Globus pallidus (tissue), 1 donor: ENCODE measurements around the gene IRGC.
A peak's percentile ranks its signal among the peaks of the same experiment; 100 is the strongest.
"Not testable (repeated sequence)": the region's sequence is repeated elsewhere in the genome, so short reads cannot be mapped to it uniquely, and the experiment has no call there.

Experiments used
- DNase-seq: peaks from one replicate; pipeline ENCODE4 v3.0.0-alpha.2; 2015; ENCODE audit warnings: low spot score

IRGC gene

DNA sequence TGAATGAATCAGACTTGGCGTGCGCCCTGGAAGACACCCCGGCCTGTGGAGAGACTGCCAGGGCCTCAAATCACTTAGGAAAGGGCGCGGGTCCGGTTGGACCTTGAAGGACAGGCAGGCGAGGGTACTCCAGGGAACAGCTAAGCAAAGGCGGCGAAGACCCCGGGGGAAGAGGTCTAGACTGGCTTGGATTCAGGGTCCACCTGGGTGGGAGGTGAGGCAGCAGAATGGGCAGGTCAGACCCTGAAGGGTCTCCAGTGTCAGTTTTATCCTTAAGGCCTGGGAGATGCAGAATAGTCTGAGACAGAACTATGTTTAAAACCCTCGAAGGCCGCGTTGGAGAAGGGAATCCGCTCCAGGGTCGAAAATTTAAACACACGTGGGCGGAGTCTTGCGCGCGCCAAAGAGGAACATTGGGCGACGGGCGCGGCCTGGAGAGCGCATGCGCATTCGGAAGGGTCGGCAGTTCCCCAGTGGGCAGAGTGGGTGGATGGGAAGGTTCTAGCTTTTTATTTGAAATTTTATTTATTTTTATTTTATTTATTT, 39.5 kb downstream of the IRGC start:
- peak; percentile 77 for DNase-seq

- DNase-seq: no peak
Observed at GRCh38 chr19:43759515-43759914, 43.6 kb downstream of the IRGC start.

- no peak for DNase-seq
Observed at GRCh38 chr19:43760941-43761340, 45.1 kb downstream of the IRGC start.

DNA sequence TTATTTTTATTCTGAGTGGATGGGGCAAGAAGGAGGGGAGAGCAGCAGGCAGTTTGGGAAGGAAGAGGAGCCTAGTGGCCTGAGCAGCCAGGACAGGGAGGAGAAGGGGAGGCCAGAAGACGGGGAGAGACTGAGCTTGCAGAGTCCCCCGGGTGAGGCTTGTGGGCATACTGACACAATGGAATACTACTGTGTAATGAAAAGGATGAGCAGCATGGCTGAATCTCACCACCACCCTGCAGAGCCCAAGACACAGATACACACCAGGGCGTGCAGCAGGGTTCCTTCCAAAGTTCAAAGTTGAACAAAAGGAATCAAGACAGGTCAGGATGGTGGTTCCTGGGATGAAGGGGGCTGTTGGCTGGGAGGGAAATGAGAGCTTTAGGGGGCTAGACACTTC, 46.9 kb downstream of the IRGC start:
- no peak for DNase-seq

DNA sequence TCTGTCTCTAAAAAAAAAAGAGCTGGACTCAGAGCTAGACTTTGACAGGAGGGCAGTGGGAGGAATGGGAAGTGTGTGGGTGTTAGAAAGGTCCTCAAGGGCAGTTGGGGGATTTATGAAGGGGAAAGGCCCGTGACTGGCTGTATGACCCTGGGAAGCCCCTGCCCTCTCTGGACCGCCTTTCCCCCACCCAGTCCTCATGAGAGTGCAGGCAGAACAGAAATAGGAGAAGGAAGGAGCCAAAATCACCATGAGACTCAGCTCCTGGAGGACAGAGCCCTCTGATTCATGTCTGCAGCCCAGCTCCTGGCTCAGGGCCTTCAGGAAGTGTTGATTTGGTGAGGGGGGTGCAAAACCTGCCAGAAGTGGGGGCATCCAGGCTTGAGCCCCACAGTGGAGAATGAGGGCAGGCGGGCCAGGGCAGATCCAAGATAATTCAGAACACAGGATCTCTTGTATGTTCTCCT, 47.6 kb downstream of the IRGC start:
- no peak for DNase-seq

GRCh38 chr19:43764684-43765083, 48.8 kb downstream of the IRGC start:
- not testable (repeated sequence) for DNase-seq

DNA sequence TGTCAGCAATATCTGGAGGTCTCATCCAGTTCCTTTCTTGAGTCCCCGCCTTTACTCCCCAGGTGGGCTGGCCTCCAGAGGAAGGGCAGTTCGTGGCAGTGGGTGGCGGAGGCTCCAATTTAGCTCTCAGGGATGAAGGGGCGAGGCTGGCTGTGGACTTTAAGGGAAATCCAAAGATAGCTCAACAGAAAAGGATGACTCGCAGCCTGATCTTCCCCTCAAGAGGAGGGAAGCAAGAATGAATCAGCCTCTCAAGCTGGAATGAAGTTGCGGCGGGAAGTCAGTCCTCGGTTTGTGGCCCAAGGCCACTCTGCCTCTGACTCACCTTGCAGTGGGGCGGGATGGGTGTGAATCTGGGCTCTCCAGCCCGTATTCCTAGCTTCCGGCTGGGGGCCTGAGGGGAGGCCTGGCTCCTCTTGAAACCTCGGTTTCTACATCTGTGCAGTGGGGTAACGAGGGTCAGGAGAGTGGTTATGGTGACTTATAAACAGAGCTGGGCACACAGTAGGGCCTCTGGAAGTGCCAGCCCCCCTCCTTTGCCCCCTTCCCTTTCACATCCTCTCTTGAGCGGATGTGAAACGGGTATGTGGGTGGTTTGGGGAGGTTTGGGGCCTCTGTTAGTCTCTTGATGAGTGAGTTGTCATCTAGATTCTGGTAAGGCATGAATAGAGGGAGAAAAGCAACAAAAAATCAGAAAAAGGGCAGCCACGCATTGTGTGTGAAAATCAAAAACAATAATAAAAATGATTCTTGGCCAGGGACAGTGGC, 49.4 kb downstream of the IRGC start:
- DNase-seq: no peak

DNA sequence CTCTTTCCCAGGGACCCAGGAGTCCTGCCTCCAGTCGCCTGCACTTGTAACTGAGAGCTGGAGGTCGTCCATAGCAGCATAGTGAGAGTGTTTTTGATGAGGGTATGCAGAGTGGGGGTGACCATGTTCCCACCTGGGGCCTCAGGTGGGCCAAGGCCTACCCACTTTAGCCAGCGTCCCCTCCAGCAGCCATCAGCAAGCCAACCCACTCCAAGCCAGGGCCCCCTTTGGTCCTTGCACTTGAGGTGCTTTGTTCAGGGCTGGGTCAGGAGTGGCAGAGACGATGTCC, 50.8 kb downstream of the IRGC start:
- no peak for DNase-seq

DNA sequence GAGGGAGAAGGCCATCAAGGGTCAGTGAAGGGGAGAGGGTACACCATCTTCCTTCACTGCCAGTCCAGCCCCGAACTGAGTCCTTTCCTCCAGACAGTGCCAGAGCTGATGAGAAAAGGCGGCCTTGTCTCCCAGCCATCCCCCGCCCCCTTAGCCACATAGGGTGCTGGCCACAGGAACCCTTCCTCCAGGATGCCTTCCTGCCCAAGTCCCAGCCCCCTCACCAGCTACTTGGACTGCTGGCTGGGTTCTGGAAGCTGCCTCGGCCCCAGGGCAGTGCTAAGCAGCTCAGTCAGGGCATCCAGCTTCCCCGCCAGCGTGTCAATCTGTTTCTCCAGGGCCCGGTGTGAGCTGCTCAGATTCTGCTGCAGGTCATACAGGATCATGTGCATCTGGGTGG, 51.4 kb downstream of the IRGC start:
- no peak for DNase-seq

DNA sequence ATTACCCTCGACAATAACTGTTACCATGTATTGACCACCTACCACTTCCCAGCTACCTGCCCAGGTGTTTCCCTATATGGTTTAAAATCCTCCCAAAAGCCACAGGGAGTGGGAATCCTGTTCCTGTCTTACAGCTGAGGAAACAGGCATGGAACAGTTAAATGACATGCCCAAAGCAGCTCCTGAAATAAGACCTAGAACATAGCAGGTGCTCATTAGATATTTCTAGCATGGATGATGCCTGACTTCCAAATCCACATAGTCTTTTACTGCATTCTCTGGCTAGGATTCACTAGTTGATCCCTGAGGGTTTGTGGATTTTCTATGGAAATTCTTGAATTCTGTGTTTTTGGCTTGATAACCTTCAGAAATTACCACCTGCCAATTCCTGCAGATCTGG, 51.9 kb downstream of the IRGC start:
- DNase-seq: no peak

- DNase-seq: no peak
Observed at GRCh38 chr19:43768273-43769050, 52.6 kb downstream of the IRGC start.

DNA sequence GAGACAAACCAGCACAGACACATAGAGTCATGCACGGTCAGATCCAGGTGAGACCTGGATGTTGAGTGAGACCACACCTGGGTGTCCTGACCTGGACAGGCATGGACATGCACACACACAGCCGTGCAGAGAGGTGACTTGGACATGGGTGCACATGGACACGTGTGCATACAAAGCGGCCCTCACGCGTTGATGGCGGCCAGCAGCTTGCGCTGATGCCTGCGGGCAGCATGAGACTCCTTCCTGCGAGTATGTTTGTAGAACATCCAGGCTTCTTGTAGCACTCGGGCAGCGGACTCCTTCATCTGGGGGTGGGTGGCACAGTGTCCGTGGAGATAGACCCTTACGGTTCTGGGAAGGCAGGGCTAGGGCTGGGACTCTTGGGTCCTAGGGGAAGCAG, 53.4 kb downstream of the IRGC start:
- no peak for DNase-seq
